Measurements from ENCODE around the gene IFNGR2.
"Not testable (repeated sequence)": the region's sequence is repeated elsewhere in the genome, so short reads cannot be mapped to it uniquely, and the experiment has no call there.

The IFNGR2 gene

DNA sequence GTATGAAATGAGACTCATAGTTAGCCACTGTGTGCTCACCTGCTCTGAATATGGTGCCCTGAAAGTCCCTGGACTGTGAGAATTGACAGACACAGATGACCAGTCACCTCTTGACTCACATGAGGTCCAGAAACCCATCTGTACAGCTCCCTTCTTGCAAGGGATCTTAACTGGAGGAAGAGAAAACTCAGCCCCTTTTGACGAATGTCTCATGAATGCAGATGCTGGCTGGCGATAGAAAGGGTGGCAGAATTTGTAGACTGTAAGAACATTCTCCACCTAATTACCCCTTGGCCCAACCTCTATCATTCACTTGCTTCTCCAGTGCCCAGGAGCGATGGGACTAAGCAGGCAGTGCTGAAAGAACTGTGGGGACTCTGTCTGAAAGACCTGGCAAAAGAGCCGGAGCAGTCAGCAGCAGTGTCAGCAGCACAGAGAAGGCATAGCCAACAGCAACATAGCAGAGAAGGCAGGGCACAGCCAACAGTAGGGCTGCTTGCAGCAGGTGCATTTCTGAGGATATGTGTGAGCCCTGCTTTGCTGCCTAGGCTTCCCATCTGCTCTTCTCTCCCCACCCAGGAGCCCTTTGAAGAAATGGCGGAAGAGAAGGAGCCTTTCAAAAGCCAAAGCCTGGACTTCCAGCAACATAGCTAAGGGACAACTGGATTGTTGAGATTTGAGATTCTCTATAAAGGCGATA is 25.8 kb upstream of the IFNGR2 start:
- no peak for DNase-seq

DNA sequence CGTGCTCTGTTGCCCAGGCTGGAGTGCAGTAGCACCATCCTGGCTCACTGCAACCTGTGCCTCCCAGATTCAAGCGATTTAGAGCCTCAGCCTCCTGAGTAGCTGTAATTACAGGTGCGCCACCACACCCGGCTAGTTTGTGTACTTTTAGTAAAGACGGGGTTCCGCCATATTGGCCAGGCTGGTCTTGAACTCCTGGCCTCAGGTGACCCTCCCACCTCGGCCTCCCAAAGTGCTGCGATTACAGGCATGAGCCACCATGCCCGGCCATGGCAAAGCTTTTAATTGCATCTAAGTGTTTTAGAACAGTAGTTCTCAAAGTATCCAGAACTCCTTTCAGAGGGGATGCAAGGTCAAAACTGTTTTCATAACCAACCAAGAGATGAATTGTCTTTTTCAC is 25.1 kb upstream of the IFNGR2 start:
- DNase-seq = no peak

DNA sequence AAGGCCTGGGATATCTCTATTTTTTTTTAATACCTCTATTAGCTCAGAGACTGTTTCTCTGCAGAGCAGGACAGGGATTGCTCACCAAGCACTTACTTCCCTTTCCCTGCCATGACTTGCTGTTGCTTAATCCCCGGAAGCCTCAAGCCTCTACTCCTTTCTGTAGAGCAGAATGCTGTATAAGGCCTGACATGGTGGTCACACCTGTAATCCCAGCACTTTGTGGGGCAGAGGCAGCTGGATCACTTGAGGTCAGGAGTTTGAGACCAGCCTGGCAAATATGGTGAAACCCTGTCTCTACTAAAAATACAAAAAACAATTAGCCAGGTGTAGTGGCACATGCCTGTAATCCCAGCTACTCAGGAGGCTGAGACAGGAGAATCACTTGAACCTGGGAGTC is 23.3 kb upstream of the IFNGR2 start:
- not testable (repeated sequence) for DNase-seq

DNA sequence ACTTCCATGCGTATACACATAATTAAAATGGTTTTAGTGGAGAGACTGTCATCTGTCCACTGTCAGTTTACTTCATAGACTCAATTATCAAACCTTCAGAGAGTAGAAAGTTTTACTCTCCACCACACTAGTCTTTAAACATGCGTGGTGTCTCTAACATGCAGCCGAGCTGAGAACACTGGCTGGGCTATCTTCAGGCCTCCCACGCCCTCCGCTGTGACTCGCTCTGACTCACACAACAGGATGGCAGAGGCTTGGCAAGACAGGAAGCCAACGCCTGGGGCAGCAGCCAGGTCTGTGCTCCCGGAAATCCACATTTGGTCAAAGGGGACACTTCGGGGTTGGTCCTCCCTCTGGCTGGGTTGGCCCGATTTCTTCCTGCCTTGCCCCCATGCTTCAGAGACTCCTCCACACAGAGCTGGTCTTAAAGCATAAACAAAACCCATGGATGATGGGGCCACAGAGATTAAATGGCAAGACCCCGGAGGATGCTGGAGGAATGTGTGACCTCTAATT is 22.7 kb upstream of the IFNGR2 start:
- DNase-seq = no peak

DNA sequence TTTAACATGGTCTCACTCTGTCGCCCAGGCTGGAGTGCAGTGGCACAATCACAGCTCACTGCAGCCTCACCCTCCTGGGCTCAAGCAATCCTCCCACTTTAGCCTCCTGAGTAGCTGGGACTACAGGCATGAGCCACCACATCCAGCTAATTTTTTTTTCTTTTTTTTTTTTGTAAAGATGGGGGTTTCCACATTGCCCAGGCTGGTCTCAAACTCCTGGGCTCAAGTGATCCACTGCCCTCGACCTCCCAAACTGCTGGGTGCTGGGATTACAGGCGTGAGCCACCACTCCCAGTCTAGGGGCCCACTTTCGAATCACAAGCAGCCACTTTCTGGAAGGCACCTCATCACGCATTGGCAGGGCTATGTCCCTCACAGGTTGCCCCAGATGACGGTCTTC is 21.8 kb upstream of the IFNGR2 start:
- DNase-seq = not testable (repeated sequence)

DNA sequence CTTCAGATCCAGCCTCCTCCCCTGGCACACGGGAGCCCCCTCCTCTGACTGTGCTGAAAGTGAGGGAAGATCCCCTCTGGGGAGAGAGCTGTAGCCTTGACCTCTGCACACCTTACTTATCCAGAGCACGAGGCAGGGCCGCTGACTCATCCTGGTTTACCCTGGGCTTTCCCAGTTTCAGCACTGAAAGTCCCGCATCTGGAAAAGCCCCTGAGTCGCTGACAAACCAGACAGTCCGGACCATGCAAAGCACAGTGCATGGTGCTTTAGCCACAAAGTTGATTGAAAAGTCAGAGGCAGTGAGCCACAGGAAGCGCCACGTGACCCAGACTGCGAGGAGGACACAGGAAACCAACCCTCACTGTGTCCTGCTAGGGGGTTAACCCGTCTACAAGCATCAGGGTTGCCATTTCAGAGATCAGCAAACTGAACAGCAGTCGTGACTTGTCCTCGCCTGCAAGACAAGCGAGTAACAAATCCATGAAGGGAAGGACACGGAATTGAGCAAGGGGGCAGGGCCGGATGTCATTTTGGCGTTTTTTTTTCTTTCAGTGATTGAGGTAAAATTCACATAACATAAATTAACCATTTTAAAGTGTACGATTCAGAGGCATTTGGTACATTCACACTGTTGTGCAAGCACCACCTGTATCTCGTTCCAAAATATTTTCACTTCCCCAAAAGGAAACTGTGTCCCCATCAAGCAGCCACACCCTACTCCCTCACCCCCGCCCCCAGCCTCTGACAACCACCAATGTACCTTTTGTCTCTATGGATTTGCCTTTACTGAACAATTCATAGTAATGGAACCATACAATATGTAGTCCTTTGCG is 19.9 kb upstream of the IFNGR2 start:
- no peak for DNase-seq

DNA sequence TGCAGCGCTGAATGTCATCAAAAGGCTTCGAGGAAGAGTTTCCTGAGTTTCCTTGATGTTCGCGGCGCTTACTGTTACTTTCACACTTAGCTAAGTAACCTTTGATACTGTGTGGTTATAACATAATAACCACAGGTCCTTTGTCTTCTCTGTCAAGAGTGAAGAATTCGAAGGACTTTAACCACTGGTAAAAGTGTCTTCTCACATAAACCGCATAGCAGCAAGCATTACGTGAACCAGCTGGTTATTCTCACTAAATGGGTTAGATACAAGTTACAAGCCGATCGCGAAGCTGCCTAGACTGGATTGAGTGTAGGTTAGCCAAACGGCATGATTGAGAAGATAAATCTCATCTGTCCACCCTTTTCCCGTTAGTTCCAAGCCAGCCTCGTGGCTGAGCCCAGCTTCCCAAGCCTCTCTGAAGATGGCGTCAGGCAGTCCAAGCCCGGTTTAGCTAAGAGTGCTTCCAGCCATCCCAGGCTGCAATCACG is 18.3 kb upstream of the IFNGR2 start:
- no peak for DNase-seq

DNA sequence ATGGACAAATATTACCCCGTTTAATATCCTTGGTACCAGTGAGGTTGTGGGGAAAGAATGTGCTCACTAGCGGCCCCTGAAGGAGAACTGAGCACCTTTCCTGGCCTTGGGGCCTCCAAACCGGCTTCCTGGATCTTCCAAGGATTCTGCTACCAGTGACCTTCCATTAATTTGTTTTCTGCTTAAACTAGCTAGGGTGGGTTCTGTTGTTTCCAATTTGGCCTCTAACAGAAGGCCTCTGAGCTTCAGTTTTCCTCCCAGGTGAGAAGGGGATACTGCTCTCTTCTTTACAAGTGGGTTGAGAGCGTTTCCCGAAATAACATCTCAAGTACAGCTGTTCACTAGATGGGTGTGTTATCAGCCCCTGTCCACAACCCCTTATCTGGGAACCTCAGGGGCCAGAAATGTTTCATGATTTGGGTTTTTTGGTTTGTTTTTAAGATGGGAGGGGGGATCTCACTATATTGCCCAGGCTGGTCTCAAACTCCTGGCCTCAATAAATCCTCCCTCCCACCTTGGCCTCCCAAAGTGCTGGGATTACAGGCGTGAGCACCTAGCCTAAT is 16.9 kb upstream of the IFNGR2 start:
- DNase-seq = no peak

DNA sequence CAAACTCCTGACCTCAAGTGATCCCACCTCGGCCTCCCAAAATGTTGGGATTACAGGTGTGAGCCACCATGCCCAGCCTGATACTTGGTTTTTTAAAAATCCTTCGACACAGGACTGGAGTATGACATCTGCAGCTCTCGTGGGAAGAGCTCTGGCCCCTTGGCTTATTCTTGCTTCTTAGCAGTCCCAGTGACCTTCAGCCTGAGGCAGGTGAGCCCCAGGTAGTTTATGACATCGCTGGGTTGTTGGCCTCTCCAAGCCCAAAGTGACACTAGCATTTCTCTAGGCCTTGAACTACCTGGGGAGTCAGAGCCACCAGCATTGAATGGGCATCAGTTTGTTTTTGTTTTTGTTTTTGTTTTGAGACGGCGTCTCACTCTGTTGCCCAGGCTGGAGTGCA is 15.9 kb upstream of the IFNGR2 start:
- no peak for DNase-seq

DNA sequence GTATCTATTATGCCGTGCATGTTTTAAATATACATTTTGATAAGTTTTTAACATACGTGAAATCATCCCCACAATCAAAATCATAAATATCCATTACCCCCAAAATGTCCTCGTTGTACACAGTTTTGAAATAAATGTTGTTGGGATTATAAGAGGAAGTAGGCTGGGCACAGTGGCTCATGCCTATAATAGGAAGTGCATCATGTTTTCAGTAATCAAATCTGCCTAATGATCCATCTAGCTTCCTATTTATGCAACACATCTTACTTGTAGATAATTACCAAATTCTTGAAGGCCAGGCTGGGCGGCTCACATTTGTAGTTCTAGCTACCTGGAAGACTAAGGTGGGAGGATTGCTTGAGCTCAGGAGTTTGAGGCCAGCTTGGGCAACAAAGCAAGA is 15.0 kb upstream of the IFNGR2 start:
- no peak for DNase-seq

DNA sequence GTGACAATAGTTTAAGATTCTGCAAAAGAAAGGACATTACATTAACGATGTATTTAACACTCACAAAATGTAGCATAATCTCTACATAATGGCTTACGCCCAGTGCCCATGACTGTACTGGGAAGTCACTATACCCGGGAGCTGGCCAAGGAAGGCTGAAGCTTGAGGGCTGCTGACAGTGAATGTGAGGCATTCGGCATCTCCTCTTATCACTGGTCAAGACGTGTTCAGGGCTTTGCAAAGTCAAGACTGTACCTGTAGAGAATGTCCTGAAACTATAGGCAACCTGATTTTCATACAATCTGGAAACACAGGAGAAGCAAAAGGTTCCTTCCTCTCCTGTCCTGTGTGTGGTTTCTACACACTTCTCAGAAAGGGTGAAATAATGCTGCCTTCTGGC is 12.7 kb upstream of the IFNGR2 start:
- no peak for DNase-seq

DNA sequence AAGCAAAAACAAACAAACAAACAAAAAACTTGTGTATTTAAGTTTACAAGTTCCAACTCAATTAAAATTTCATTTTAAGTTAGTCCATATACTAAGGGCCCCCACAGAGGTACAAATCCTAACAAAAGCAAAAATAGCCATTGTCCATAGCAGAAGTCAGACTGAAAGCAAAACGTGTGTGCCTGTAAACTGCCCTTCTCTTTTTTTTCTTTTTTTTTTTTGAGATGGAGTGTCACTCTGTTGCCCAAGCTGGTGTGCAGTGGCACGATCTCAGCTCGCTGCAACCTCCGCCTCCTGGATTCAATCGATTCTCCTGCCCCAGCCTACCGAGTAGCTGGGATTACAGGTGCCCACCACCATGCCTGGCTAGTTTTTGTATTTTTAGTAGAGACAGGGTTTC is 11.6 kb upstream of the IFNGR2 start:
- DNase-seq = no peak

DNA sequence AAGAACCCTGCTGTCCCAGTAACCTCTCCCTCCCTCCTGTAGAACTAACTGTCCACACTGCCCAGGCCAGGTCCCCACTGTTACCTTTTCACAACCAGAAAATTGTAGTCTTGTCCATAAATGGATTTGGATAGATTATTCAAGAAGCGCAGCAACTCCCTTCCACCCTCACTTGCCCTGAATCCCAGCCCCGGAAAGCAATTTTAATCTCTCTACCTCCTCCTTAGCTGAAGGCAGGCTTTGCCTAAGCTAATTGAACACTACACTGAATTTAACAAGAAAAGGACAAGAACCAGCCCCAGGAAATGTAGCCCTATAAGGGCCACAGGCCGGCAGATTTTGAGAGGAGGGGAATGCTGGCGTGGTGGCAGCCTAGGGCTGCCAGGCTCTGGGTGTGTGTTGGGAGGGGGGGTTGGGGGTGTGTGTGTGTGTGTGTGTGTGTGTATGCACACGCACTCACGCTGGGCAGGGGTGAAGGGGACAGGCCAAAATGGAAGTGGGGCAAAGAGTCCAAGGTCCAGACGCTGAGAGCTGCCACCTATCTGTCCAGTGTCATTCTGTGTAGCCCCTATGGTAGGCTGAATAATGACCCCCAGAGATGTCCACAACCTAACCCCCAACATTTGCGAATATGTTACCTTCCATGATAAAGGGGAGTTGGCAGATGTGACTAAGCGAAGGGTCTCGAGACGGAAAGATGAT is 10.8 kb upstream of the IFNGR2 start:
- DNase-seq = no peak

DNA sequence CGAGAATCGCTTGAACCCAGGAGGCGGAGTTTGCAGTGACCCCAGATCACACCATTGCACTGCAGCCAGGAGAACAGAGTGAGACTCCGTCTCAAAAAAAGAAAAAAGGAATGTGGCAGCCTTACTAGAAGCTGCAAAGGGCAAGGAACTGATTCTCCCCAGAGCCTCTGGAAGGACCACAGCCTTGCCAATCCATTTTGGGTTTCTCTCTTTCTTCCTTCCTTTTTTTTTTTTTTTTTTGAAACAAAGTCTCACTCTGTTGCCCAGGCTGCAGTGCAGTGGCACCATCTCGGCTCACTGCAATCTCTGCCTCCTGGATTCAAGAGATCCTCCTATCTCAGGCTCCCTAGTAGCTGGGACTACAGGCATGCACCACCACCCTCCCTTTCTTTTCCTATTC is 9.9 kb upstream of the IFNGR2 start:
- no peak for DNase-seq

DNA sequence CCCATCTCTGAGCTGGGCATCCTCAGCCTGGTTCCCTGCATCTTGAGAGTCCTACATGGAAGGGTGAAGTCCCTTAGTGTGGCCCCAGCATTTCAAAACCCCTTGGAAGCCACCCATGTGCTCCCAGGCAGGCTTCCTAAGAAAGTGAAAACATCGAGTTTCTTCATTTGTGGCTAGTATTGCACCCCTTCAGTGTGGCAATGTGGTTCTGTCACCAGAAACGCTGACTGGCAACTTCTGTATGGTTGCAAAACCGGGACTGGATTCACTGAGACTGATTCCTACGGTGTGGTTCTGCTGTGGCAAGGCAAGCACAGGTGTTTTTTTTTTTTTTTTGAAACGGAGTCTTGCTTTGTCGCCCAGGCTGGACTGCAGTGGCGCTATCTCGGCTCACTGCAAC is 9.0 kb upstream of the IFNGR2 start:
- no peak for DNase-seq

DNA sequence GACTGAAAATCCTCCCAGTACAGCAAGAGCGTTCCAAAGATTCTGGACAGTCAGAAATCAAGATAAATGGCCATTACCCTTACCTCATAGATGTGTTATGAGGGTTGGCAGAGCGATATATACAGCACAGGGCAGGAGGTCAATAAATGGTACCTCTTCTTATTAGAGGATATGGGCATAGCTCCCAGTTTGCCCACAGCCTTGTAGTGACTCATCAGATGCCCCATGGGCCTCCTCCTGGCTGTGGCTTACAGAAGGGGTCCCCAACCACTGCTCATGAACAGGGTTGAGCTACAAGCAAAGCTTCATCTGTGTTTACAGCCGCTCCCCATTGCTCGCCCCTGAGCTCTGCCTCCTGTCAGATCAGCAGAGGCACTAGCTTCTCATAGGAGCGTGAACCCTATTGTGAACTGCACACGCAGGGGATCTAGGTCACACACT is 7.3 kb upstream of the IFNGR2 start:
- no peak for DNase-seq

DNA sequence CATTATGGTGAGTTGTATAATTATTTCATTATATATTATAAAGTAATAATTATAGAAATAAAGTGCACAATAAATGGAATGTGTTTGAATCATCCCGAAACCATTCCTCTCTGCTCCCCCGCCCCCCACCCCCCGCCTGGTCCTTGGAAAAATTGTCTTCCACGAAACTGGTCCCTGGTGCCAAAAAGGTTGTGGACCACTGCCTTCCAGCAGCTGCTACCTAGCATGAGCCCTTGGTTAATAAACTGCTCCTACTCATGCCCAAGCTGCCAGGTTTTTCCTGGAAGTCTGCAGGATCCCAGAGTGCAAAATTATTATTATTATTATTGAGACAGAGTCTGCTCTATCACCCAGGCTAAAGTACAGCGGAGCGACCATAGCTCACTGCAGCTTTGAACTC is 6.8 kb upstream of the IFNGR2 start:
- no peak for DNase-seq

DNA sequence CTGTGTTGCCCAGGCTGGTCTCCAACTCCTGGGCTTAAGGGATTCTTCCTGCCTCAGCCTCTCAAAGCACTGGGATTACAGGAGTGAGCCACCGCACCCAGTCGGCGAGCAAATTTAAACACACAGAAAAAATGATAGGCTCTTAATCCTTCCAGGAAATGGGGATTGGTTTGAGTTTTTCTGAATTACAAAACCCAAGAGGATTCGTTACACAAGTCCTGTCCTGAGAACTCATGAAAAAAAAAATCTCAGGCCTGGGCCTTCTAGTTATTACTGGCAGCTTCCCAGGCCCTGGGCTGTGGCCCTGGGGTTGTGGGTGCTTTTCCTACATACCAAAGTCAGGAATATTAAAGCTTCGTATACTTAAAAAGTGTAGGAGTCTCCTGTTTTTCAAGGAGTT is 6.3 kb upstream of the IFNGR2 start:
- no peak for DNase-seq

DNA sequence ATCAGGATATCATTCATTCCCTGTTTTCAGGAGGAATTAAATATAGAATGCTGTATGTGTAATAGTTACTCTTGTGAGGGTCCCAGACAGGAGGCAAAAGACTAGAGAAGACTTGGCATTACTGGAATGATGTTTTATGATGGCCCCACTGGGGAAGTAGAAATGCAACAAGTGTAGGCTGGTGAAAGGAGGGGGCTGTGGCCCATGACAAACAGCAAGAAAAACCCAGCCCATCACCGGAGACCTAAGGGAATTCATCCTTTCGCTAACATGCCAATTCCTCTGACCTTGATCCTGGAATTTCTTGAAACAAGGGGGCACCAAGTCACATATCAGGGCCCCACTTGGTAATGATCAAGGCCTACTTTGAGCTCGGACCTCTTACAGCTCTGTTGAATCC is 5.5 kb upstream of the IFNGR2 start:
- DNase-seq = no peak

DNA sequence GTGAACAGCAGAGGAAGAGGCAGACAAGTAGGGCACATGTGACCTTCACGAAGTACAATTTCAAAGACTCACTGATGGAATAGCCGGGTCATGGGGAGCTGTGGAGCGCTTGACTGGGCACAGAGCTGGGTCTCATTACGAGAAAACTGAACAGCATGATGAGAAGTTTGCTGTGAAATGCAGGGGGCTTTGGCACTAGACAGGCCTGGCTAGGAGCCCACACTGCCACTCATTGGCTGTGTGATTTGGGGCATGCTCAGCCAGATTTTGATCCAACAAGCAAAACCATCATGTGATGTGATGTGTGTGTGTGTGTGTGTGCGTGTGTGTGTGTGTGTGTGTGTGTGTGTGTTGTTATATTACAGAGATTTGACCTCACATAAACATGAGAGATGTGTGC is 4.9 kb upstream of the IFNGR2 start:
- no peak for DNase-seq

DNA sequence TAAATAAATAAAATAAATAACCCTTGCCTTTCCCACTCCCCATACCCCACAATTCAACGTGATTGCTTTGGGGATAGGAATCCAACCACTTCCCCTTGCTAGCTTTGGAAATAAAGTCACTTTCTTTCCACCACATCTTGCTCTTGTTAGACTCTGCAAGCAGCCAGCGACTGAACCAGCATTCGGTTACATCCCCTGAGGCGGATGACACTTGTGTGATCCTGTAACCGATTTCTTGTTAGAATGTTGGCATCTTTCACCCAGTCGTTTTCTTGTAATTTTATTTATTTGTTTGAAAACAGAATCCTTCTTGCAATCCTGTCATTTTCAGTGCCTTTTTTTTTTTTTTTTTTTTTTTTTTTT is 1.6 kb upstream of the IFNGR2 start:
- DNase-seq = no peak

DNA sequence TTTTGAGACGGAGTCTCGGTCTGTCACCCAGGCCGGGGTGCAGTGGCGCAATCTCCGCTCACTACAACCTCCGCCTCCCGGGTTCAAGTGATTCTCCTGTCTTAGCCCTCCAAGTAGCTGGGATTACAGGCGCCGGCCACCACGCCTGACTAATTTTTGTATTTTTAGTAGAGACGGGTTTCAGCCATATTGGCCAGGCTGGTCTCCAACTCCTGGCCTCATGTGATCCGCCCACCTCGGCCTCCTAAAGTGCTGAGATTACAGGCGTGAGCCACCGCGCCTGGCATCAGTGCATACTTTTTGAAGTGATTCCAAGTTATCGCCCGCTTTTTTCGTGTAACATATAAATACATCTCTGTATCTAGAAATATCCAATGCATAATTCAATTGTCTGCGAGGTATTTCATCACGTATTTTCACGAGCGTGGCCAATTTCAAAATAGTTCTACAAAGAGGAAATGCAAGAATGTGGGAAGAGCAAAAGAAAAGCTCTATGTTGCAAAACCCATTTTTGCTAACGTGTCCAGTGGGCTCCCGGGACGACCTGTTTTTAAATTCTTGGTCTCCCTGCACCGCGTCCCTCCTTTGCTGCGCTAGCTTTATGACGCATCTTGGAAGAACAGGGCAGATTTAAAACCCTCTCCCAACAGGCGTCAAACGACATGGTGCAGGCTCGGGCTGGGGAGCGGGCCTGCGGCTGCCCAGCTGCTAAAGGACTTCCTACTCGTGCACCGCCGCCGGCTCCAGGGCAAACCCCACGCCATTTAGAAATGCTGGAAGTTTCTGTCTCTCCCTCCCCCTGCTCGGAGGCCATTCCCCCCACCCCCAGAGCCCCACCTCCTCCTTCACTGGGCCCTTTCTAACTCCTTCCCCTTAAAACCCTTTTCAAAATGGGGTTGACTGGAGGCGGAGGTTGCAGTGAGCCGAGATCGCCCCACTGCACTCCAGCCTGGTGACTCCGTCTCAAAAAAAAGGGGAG is 923 bp upstream of the IFNGR2 start:
- no peak for DNase-seq

All from DMS79 treated with DMSO at 0.1 percent for 48 hours (cell line).